Lower lobe of right lung (tissue), 2 donors: ENCODE measurements around the gene ARSD. TPM values are rescaled to one million over a fixed set of nuclear protein-coding genes. Genes with fewer than 3 reads are reported as not detected.

Experiments
- ATAC-seq, 2 donors: fragments of 200-7000 bp; cut with Tn5 transposase; one replicate each; pipeline ENCODE4 v1.9.1; 2020 to 2022; ENCODE audit warnings: mild to moderate bottlenecking in 2 of 2, moderate library complexity in 2 of 2
- DNase-seq: peaks from one replicate; pipeline ENCODE4 v3.0.0-alpha.2; 2020
- H3K27ac ChIP-seq: fragments of 200-600 bp; one replicate; pipeline ENCODE4 v1.8.0; 2022
- H3K27me3 ChIP-seq: fragments of 200-600 bp; one replicate; pipeline ENCODE4 v1.8.0; 2022; ENCODE audit warnings: low read depth
- H3K36me3 ChIP-seq: fragments of 200-600 bp; one replicate; pipeline ENCODE4 v1.8.0; 2022; ENCODE audit warnings: mild to moderate bottlenecking
- H3K4me1 ChIP-seq: fragments of 200-600 bp; one replicate; pipeline ENCODE4 v1.8.0; 2022
- H3K4me3 ChIP-seq: fragments of 200-600 bp; one replicate; pipeline ENCODE4 v1.8.0; 2022; ENCODE audit warnings: mild to moderate bottlenecking
- H3K9me3 ChIP-seq: fragments of 200-600 bp; one replicate; pipeline ENCODE4 v1.8.0; 2022
- CTCF ChIP-seq: fragments of 200-600 bp; IDR thresholded peaks from one replicate; pipeline ENCODE4 v1.8.0; 2022; ENCODE audit warnings: antibody characterized with exemption, mild to moderate bottlenecking
- intact Hi-C: fragments of 100-400 bp; cut with DNase I; formaldehyde crosslinking; loops from one replicate; pipeline ENCODE4 v1.11.0; 2022
- total RNA-seq: library from RNA; stranded (reverse); fragmentation: NEBNext Ultra II Directional; extraction: Animal tissue kit (Norgen Biotek cat#: 25700); gene quantifications from one replicate; pipeline ENCODE4 v1.2.1, GENCODE V29; 2021
- donor health status: DM: no; HTN: yes; CAD: no; lungs with severe emphysema.

Gene ARSD
- total RNA-seq, 1 donor from 2014 or later: 30.7 TPM

- H3K4me1 ChIP-seq: no peaks in the 10 kb centered on the region
- no peaks in the 10 kb centered on the region for H3K36me3 ChIP-seq
- no peak overlapping the region for H3K4me3 ChIP-seq
- no peak for DNase-seq
- H3K9me3 ChIP-seq: no peaks in the 10 kb centered on the region
- intact Hi-C loops: no loop called here
- no peak overlapping the region for H3K27ac ChIP-seq
- peak; percentile 38 for TF ChIP-seq CTCF
- ATAC-seq: peak in 1 of 2 donors; percentile 40
- no peaks in the 10 kb centered on the region for H3K27me3 ChIP-seq
Observed at GRCh38 chrX:2875798-2876399, 53.2 kb downstream of the ARSD start.

GRCh38 chrX:2875136-2875481 is 54.0 kb downstream of the ARSD start:
- H3K4me3 ChIP-seq: no peak overlapping the region
- DNase-seq (no peak), ATAC-seq (no peak)
- no peak for TF ChIP-seq CTCF
- H3K27me3 ChIP-seq: no peaks in the 10 kb centered on the region
- H3K9me3 ChIP-seq: no peaks in the 10 kb centered on the region
- intact Hi-C loops: no loop called here
- H3K4me1 ChIP-seq: no peaks in the 10 kb centered on the region
- no peaks in the 10 kb centered on the region for H3K36me3 ChIP-seq
- no peak overlapping the region for H3K27ac ChIP-seq

- no peaks in the 10 kb centered on the region for H3K4me1 ChIP-seq
- H3K27ac ChIP-seq: no peak overlapping the region
- no peak overlapping the region for H3K4me3 ChIP-seq
- H3K27me3 ChIP-seq: no peaks in the 10 kb centered on the region
- DNase-seq: no peak
- intact Hi-C loops: no loop called here
- no peak for ATAC-seq
- H3K9me3 ChIP-seq: no peaks in the 10 kb centered on the region
- no peaks in the 10 kb centered on the region for H3K36me3 ChIP-seq
- no peak for TF ChIP-seq CTCF
Observed at GRCh38 chrX:2874222-2875135, 54.7 kb downstream of the ARSD start.

GRCh38 chrX:2872671-2873277 is 56.4 kb downstream of the ARSD start:
- Histone ChIP-seq H3K4me3 (no peak overlapping the region), H3K27me3 (no peaks in the 10 kb centered on the region), H3K4me1 (no peaks in the 10 kb centered on the region), H3K36me3 (no peaks in the 10 kb centered on the region), H3K9me3 (no peaks in the 10 kb centered on the region), H3K27ac (no peak overlapping the region)
- TF ChIP-seq CTCF: no peak
- DNase-seq (no peak), ATAC-seq (no peak)
- intact Hi-C loops: no loop called here

- no peak for TF ChIP-seq CTCF
- ATAC-seq (no peak), DNase-seq (no peak)
- Histone ChIP-seq H3K36me3 (no peaks in the 10 kb centered on the region), H3K9me3 (no peaks in the 10 kb centered on the region), H3K4me3 (no peak overlapping the region), H3K27me3 (no peaks in the 10 kb centered on the region), H3K27ac (no peak overlapping the region), H3K4me1 (no peaks in the 10 kb centered on the region)
- intact Hi-C loops: no loop called here
Observed at GRCh38 chrX:2871831-2872230, 57.3 kb downstream of the ARSD start.
